GM04504 (cell line): Measurements from ENCODE around the gene TOP2B.

Source experiments
- DNase-seq: peaks from one replicate; pipeline ENCODE4 v3.0.0-alpha.2; 2012; ENCODE audit warnings: low read depth

TOP2B gene

DNA sequence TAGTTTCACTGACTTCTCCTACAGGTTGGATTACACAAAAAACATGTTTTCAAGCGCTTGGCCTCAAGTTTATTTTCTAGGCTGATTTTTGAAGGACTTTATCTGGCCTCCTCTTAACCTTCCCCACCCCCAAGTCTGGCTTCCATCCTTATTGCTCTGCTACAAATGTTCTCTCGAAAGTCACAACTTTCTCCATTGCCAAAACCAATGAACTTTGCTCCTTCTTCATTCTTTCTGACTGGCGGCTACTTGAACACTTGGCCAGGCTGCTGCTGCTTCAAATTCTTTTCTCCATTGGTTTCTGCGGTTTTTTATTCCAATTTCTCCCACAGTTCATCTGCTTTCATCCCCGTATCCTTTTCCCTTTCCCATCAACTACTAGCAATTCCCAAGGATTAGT, 106.6 kb downstream of the TOP2B start:
- DNase-seq = no peak

- no peak for DNase-seq
Observed at GRCh38 chr3:25557694-25558093, 107.0 kb downstream of the TOP2B start.

DNA sequence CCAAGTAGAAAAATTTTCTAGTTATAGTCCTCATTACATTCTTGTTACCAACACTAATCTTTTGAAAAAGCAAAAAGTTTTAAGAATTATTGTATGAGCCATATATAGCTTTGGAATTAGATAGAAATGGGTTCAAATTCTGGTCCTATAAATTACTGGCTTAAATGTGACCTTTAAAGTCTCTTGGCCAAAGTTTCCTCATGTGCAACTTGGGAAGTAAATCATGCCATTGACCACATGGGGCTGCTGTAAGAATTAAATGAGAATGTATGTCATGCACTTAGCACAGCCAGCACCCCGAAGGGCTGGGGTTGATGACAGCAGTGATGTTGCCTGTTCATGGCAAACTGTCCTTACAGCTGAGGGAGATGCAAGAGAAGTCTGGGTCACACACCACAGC, 108.3 kb downstream of the TOP2B start:
- no peak for DNase-seq

DNA sequence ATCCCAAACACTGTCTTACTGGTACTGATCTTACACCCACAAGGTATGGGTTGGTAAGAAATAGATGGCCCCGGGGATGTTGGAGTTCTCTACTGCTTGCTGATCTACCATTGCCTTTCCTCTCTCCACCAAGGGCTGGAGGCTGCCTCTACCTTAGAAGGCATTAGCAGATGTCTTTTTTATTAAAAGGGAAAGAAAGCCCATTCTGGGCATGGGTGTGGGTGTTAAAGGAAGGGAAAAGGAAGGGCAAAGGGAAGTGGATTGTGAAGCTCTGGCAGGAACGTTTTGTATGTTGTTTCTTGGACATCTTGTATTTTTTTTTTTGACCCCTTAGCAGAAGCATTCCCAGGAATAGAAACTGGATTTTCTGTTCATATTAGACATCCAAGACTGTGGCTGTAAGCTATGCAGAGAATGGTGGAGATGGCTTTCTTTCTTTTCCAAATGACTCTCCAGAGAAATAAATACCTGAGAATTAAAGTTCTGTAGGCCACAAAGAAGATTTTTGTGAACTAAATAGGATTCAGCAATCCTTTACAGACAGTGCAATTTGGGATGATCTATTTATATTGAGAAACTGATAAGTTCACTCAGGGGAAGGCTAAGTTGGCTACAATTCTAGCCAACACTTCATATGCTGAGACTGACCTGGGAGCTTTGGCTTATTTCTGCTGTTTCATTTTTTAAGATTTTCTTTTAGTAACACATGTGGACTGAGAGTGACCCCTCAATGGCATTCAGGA, 108.8 kb downstream of the TOP2B start:
- no peak for DNase-seq

- DNase-seq = no peak
Observed at GRCh38 chr3:25554376-25554775, 110.3 kb downstream of the TOP2B start.

DNA sequence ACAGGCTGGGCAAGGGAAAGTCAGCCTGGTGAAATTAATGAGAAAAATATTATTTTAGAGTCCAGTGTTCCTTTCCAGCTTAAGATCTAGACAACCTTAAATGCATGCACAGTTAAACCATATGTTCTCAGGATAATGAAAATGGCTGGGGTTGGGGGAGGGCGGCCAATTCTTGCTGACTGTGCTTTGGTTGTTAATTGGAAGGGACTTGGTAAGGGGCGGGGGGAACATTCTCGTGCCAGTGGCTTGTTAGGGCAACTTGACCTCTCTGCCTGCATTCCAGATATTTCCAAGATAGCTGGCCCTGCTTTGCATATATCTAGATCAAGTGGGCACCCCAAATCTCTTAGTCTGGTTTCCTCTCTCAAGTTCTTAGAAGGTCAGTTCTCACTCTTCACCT, 112.5 kb downstream of the TOP2B start:
- DNase-seq = no peak

GRCh38 chr3:25548836-25549235, 115.9 kb downstream of the TOP2B start:
- no peak for DNase-seq

GRCh38 chr3:25547943-25548674, 116.6 kb downstream of the TOP2B start:
- peak; percentile 22 for DNase-seq
